Daoy (cell line): ENCODE results near the gene IGLL1. TPM values are rescaled to one million over a fixed set of nuclear protein-coding genes. Genes with fewer than 3 reads are reported as not detected.
"Not testable (repeated sequence)": the region's sequence is repeated elsewhere in the genome, so short reads cannot be mapped to it uniquely, and the experiment has no call there.

Experiments
- DNase-seq: peaks from one replicate; pipeline ENCODE4 v3.0.0-alpha.2; 2015; ENCODE audit warnings: low read depth
- total RNA-seq: library from RNA; depleted of rRNA; stranded (reverse); fragments of >200 nt; shearing (Covaris generic); gene quantifications from 2 replicates; pipeline ENCODE4 v1.2.3, GENCODE V29; 2014

Gene IGLL1
- total RNA-seq, 1 experiment from 2014 or later = not detected

DNA sequence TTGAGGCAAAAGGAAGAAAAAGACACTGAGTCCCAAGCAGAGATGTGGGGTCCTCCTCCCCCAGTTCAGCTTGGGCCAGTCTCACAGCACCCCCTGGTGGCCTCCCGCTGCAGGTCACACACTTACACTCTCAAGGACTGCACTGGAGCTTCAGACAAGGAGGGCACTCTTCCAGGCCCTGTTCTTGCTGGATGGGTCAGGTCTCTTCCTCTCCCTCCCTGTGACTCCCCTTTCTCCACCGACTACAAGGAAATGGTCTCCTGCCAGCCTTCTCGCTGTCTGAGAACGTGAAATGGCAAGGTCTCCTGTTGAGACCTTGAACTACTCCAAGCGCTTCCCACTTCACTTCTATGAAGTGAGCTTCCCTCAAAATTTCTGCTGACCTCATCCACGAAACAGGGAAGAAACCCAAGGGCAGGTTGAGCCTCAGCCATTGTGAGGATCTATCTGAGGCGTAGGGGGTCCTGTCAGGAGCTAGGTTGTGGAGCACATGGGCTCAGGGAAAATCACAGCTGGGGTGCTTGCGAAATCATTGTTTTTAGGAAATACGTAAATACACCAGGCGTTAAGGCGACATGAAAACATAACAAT lies 11.2 kb upstream of the IGLL1 start:
- DNase-seq = peak; percentile 49

DNA sequence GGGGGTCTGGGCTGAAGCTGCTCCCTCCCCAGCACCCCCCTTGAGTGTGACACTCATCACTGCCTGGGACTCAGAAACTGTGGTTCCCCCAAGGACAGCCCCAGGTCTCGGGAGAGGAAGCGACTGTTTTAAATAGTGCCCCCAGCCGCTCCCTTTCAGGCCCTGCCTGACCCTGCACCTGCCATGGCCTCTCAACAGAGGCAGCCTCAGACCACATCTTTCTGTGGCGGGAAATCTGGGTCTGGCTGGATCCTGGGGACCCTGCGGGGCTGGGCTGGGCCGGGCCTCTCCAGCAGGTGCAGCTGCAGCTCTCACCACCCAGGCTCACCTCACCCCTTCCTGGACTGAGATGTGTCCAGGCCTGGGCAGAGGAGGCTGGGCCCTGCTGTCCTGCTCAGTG lies 3.7 kb upstream of the IGLL1 start:
- no peak for DNase-seq

DNA sequence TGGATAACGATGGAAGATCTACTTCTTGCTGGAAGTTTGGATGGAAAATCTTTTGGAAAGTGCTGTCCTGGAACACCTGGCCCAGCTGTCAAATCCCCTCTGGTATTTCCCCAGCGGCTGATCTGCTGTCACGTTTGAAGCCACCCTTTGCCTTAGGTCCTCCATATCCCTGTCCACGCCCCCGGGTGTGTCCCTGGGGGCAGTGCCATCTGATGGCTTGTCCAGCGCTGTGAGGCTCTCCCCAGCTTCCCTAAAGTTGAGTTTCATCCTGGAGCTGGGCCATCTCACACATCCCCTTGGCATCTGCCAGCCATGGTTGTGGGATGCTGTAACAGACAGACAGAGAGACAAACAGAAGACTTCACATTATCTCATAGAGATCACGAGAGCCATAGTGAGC lies 3.1 kb upstream of the IGLL1 start:
- no peak for DNase-seq

DNA sequence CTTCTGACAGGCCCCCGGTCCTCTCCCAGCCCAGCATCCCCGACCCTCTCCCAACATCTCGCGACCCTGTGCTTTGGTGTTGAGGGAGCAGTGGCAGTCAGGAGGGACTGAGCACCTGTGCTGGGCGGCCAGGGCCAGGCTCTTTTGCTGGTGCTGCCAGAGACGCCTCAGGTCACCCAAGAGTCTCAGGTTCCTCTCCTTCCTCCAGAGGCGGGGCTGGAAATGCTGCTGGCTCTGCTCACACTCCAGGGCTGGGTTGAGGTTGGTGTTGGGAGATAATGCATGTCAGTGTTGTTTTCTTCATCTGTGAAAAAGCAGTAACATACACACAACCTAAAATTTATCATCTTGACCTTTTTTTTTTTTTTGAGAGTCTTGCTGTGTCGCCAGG lies 1.2 kb upstream of the IGLL1 start:
- DNase-seq = no peak

DNA sequence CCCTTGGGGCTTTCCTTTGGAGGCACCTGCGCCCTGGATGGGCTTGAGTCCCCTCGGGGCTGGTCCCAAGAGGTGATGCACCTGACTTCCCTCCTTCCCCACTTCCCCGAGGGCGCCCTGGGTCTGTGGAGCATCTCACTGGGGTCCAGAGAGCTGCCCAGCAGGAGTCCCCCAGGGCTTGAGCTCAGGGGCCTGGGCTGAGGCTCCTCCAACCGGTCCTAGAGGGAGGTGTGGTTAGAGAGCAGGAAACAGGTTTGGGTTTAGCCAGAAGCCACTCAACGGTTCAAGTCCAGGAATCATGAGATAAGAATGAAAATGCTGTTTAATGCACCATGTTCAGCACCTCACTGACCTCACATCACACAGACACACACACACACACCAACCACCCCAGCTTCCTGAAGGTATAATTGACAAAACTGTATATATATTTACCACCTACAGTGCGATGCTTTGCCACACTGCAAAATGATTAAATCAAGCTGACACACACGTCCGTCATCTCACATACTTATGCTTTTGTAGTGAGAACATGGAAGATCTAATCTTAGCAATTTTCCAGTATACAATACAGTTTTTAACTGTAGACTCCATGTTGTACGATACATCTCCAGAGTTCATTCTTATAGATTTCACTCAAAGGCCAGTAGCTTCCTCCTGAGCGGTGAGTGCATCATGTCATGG lies 628 bp upstream of the IGLL1 start:
- no peak for DNase-seq

DNA sequence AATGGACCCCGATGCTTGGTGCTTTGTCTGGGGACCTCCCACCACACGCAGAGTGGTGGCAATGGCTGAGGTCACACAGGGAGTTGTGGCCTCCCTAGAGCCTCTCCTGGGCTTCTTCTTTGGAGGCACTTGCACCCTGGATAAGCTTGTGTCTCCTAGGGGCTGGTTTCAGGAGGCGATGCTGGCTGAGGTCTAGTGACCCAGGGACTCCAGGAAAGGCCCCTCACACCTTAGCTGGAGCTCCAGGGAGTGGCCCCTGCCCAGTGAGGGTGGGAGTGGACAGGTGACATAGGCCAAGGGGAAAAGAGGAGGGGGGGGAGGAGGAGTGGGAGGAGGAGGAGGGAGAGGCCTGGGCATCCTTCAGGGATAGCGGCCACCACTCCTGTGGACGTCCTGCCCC lies 810 bp downstream of the IGLL1 start:
- no peak for DNase-seq

DNA sequence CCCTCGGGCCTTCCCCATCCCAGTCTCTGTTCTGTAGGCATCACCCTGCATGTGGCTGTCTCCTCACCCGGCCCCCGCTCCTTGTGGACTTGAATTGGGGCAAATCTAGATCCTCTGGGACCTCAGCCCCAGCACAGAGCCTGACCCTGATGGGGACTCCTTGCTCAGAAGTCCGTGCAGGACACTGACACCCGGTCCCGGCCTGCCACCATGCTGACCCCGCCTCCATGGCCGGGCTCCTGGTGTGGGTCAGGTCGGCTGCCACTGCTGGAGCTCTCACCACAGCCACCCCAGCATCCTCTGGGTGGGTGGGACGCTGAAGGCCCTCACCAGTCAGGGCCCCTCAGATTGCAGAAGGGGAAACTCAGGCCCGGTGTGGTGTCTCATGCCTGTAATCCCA lies 1.8 kb downstream of the IGLL1 start:
- no peak for DNase-seq

DNA sequence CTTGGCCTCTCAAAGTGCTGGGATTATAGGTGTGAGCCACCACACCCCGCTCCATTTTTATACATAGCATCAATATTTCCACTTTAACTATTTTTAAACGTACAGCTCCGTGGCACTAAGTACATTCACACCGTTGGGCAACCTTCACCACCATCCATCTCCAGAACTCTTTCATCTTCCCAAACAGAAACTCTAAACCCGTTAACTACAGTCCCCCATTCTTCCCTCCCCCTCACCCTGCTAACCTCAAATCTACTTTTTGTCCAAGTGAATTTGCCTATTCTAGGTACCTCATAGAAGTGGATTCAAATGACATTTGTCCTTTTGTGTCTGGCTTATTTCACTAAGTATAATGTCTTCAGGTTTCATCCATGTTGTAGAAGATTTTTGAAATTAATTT lies 3.4 kb downstream of the IGLL1 start:
- DNase-seq = no peak

DNA sequence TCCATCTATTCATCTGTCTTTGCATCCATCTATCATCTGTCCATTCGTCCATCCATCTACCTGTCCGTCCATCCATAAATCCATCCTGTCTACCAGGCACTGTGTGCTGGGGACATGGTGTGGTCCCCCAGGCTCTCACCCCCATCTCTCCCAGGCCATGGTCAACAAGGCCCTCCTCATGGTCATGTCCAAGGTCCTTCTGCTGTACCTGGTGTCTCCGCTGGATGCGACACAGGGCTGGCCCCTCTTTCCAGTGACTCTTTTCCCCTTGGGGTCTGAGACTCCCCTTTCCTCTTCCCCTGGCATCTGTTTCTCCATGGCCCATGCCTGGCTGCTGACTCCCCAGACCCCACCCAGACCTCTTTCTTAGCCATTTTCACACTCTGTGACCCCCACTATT lies 4.5 kb downstream of the IGLL1 start:
- DNase-seq = no peak

DNA sequence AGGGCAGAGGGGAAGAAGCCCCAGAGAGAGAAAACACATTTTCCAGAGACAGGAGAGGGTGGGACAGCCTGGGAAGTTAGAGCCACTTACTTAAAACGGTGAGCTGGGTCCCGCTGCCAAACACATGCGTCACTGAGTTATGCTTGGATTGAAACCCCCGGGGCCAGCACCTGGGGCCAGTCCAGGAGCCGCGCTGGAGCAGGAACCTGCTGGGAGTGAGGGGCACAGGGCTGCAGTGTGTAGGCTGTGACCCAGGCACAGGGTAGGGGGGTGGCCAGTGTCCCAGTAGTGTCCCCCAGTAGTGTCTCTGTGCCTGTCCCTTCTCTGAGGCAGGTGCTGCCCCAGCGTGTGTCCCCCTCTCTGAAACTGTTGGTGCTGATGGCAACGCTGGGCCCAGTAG lies 5.2 kb downstream of the IGLL1 start:
- peak; percentile 17 for DNase-seq

DNA sequence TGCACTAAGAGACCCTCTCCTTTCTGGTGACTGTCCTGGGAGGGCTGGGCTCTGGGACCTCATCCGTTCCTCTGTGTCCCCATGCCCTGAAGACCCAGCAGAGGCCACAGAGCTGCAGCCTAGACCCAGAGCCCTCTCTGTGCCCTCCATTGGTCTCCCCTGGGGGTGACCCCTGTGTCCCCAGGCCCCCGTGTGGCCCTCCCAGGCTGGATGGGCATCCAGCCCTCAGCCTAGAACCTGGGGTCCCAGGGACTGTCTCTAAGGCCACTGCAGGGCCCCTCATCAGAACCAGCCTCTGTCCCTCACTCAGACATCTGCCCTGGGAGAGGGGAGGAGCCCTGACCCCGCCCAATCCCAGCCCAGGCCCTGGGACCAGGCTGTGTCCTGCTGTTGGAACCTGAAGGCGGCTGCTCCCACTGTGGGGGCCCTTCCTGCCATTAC lies 5.7 kb downstream of the IGLL1 start:
- DNase-seq = no peak

DNA sequence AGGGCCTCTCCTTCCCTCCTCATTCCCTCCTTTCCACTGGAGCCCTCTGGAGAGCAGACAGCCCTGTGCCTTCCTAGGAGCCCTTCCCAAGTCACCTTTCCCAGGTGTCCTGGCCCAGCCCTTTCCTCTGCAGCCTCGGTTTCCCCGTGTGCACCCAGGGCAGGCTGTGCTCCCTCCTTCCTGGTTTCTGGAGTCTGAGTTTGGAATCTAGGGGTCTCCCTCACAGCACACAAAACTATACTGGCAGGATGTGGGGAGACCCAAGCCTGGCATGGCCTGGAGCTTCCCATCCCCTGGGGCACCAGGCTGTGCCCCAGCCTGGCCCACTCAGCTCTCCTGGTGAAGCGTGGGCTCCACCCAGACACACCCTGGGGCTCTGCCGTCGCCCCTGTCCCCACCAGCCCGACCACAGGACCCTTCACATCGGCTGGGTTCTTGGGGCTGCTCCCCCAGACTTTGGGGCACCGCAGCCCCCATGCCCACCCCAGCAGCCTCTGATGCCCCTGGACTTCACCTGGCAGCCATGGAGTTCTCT lies 6.3 kb downstream of the IGLL1 start:
- not testable (repeated sequence) for DNase-seq

DNA sequence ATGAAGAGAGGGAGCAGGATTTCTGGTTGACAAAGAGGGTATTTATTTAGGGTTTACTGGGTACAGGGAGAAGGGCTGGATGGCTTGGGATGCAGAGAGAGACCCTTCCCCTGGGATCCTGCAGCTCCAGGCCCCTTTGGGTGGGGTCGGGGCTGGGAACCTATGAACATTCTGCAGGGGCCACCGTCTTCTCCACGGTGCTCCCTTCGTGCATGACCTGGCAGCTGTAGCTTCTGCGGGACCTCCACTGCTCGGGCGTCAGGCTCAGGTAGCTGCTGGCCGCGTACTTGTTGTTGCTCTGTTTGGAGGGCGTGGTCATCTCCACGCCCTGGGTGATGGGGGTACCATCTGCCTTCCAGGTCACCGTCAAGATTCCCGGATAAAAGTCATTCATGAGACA lies 7.0 kb downstream of the IGLL1 start:
- not testable (repeated sequence) for DNase-seq

DNA sequence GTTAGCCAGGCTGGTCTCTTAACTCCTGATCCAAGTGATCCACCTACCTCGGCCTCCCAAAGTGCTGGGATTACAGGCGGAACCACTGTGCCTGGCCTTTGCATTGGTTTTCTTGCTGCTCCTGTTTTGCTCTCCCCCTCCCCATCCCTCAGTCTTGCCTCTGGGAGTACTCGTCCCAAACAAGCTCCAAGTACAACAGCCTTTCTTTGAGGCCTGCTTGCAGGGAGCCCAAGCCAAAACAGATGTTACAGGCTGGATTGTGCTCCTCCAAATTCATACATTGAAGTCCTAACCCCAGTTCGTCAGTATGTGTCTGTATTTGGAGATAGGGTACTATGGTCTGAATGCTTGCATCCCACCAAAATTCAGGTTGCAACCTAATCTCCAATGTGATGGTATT lies 8.6 kb downstream of the IGLL1 start:
- DNase-seq = no peak

DNA sequence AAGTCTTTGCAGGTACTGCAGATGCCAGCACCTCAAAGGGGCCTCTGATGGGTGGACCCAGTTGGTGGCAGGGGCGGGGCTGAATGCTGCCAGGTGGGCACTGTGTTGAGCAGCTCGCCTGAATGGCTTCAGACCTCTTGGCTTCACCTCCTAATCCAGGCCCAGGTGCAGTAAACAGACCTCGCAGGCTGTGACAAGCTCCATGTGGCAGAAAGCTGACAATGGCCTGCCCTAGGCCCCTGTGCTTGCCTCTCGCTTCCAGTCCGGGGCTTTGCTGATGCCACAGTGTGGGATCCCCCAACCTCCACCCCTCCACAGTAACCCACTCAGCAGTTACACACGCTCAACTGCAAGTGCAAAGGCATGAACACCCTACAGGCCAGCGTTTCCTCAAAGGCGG lies 9.4 kb downstream of the IGLL1 start:
- no peak for DNase-seq

DNA sequence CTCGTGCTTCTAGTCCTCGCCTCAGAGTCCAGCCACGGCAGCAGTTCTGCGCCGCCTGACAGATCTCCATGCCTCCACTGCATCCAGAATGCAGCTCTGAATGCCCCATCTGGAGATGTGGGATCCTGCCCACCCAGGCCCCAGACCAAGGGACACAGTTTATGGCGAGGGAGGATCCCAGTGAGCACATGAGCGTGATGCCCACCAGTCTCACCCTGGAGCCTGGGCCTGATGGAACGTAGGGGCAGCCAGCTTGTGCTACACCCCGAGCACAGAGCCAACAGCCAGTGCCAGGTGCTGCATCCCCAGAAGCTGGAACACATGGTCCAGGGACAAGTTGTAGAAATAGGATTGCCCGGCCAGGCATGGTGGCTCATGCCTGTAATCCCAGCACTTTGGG lies 10.4 kb downstream of the IGLL1 start:
- DNase-seq = no peak

DNA sequence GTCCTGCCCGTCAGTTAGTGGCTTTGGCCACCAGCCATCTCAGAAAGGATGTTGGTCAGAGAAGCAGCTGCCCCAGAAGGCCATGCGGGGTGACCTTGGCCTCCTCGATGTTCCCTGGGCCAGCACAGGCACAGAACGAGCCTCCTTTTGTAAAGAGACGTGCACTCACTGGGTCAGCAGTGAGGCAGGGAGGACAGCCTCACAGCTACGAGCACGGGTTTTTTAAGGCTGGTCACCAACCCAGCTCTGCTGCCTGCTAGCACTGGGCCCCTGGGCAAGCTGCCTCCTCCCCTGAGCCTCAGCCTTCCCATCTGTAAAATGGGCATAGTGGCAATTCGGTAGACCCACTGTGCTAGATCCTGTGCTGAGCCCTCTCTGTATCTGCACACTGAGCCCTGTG lies 10.8 kb downstream of the IGLL1 start:
- DNase-seq = no peak

DNA sequence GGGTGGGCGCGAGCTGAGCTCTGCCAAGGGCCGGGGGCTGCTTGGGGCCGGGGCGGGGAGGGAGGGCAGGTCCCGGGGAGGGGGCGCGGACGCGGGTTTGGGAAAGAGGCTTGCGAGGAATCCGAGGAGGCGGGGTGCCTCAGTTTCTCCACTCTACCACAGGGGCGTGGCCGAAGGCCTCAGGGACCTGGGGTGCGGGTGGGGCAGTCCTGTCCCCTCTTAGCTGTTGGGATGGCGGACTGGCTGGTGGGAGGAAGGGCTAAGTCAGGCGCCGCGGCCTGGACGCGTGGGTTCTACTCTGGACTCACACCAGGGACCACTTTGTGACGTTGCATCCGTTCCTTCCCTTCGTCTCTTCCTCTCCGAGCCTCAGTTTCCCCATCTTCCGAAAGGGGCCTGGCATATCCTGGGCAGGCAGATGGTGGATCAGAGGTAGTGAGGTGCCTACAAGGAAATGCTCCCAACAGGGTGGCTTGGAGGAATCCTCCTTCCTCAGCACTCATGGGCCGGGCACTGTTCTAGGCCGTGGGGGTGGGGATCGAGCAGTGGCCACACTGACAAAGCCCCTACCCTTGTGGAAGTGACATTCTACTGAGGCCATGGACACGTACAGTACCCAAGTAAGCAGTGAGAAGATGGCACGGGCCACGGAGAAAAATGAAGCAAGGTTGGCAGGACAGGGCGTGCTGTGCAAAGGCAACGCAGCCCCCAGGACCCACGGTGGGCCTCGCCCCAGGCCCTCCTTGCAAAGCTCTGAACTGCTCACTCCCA lies 13.2 kb downstream of the IGLL1 start:
- DNase-seq = no peak

DNA sequence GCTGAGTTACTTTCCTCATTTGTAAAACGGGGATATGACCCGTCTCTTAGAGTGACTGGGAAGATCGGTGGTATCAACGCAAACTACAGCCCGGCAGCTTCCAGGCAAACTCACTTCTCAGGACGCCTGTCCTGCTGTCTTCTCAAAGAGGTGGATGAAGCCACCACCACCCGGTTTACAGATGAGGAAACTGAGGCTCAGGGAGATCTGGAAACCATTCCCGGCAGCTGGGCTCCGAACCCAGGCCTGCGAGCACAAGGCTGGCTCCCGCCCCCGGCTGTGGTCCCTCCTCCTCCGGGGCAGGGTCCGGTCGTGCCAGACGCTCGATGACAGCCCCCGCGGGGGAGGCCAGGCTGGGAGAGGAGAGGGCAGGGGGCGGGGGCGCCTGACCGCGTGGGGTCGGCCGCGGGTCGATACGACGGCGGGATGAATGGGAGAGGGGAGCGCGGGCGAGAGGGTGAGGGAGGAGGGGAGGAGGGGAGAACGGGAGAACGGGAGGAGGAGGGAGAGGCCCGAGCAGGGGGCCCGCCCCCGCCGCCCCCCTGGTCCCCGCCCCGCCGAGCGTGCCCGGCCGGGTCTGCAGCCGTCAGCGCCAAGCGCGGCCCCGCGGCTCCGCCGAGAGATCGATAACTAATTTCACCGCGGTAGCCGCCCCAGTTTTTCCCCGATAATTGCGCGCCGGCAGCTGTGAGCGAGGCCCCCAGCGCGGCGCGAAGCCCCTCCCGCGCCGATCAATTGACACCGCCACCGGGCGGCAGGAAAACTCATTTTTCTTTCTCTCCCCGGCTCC lies 14.0 kb downstream of the IGLL1 start:
- DNase-seq = peak; percentile 10

DNA sequence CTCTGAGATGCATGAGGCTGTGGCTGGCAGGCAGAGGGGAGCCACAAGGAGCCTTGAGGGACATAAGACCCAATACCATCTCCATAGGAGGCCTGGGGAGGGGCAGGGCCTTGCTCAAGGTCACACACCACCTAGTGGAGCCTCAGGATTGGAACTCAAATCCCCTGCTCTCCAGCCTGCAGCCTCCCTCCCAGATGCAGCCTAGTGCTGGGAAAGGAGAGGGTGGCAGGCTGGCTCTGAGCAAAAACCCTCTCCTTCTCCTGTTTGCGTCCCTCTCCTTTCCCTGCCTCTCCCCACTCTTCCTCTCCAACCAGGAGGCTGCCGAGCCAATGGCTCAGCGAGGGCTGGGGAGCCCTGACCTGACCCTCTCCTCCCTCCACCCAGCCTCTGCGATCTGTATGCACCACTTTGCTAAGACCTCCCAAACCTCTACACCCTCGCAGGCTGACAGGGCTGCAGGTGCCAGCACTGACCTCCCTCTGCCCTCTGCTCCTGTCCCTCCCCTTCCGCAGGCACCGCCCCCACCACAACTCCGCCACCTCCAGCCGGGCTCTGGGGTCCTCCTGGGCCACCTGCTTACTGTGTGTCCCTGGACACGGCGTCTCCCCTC lies 14.7 kb downstream of the IGLL1 start:
- peak; percentile 25 for DNase-seq

DNA sequence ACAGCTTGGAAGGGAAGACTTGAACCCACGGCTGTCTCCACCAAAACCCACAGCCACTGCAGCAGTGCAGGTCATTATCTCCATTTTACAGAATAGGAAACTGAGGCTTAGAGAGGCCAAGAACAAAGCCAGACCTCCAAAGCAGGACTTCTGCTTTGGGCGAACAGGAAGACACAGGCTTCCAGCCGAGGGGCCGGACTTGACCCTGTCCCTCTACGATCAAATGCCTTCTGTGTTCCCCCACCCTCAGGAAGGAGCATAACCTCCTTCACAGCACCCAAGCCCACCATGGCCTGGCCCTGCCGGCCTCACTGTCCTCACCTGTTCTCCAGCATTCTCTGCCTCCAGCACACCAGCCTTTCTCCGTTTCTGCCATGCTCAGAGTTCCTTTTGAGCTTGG lies 15.8 kb downstream of the IGLL1 start:
- DNase-seq = no peak

DNA sequence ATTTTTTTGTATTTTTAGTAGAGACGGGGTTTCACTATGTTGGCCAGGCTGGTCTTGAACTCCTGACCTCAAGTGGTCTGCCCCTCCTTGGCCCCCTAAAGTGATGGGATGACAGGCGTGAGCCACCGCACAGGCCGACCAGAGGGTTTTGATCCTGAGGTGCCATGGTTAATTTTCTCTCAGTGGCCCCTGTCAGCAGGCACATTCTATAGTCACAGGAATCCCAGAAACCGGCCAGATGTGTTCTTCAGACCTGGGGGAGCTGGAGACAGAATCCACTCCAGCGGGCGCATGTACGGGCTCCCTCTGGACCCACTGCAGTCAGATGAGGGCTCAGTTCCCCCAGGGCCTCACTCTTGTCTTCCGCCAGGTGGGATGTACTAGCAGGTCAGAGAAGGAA lies 17.0 kb downstream of the IGLL1 start:
- no peak for DNase-seq
